CD4-positive, alpha-beta T cell treated with Interleukin-17A for 4 hours (primary cell): ENCODE measurements around the gene HS1BP3.

Experiments
- DNase-seq: peaks from one replicate; pipeline ENCODE4 v3.0.0-alpha.2; 2020; ENCODE audit warnings: mixed read lengths

Gene HS1BP3

DNA sequence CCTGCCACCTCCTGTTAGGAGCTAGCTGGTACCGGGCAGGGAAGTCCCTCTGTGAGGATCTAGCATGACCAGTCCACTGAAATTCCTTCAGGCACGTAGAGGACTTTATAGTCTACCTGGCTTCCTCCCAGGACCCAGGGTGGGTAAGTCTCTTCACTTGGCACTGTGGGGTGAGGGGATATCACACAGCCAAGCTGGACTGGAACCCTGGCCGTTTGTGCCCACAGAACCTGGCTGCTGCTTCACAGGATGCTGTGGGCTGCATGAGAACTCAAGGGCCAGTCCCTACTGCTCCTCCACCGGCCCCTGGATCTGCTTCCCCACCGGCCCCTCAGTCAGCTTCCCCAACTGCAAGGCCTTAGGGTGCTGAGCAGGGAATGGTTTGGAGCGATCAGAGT is 35.8 kb downstream of the HS1BP3 start:
- no peak for DNase-seq

DNA sequence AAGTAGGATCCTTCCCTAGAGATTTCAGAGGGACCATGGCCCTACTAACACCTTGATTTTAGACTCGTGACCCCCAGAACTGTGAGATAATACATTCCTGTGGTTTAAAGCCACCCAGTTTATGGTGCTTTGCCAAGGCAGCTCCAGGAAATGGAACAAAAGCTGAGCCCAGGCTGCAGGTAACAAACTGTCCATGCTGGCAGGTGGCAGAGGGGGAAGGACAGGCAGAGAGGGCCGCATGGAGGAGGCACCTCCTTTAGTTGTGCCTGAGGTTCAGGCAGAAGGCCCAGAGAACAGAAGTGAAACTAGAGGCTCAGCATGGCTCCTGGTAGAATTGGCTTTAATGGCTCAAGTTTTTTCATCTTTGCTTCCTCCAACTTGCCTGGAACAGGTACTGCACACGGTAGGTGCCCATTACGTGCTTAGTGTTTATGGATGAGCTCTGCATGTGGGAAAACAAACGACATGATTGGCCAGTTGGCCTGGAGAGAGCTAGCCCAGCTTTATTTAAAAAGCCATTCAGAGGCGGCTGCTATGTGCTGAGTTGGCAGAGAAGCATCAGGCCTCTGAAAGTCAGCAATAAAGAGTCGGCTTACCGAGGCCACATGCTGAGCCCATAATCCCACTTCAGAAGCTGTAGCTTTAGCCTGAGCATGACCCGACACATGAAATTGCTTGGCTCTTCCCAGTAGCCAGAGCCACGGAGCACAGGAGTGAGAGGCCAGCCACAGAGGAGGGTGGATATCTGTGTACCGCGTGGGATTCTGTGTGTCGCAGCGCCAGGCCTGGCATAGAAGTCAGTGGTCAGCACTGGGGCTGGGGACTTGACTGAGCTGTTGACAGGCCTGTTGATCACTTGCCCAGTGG is 36.5 kb downstream of the HS1BP3 start:
- DNase-seq = no peak

DNA sequence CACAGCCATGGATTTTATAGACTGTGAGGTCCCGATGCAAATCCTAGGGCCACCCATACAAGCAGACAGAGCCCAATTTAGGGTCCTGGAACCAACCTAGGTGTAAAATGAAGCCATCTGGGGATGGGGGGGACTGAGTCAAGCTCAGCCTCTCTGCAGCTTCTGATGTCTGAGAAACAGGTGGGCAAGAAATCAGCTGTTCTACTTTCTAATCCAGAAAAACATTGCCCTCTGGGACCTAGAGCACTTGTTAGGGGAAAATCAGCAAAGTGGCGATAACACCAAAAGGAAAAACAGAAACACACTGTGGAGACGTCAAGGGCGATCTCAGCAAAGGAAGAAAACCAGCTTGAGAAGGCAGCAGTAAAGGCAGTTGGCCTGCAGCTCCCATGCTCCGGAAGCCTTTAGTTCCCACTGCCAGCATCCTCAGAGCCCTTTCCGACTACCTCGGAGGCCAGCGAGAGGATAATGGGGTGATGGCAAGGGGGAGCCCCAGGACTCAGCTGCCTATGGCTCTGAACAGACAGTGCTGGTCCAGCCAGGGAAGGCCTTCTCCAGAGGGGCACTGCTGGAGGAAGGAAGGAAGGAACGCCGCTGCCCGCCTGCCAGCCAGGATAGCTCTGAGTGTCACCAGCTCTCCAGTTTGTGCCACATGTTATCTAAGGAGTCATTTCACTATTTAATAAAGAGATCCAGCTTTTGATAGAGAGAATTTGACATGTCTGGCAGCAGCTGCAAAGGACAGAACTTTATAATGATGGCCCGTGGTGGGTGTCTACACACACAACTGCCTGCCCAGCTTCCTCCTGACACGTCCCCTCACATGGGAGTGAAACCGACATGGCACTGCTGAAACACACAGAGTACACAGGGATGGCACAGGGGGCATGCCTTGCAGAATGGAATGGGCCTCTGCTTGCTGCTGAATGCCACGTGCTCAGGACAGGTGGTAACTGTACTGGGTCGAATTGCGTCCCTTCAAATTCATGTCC is 37.7 kb downstream of the HS1BP3 start:
- DNase-seq = no peak

- DNase-seq = no peak
Observed at GRCh38 chr2:20611844-20612356, 39.0 kb downstream of the HS1BP3 start.

DNA sequence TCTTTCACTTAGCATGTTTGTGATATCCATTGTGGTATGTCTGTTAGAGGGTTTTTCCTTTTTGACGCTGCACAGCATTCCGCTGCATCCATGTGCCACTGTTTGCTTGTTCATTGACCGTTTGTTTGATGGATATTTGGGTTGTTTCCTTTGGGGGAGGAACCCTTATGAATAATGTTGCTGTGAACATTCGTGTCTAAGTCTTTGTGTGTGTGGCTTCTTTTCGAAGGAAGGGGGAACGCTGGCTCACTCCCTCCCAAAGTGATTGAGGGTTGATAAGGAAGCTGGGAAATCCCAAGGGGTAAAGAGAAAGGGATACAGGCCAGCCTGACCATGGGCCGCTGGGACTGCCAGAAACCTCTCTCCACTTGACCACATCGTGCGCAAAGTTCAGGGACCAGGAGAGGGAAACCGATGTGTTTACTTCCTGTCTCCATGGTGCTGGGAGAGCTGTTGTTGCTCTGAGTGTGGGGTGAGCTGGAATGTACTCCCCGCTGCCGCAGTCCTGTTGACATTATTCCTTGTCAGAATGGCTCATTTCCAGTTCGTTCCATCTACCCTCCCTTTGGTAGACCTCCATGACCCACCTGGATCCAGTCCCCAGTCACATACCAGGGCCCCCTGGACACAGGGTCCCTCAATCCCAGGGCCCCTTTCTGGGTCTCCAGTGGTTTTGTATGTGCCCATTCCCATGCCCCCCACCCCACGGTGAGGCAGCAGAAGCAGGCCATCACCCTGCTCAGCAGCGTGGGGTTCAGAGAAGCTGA is 39.6 kb downstream of the HS1BP3 start:
- DNase-seq = no peak

- no peak for DNase-seq
Observed at GRCh38 chr2:20609995-20610357, 40.9 kb downstream of the HS1BP3 start.

- no peak for DNase-seq
Observed at GRCh38 chr2:20609349-20609994, 41.4 kb downstream of the HS1BP3 start.

DNA sequence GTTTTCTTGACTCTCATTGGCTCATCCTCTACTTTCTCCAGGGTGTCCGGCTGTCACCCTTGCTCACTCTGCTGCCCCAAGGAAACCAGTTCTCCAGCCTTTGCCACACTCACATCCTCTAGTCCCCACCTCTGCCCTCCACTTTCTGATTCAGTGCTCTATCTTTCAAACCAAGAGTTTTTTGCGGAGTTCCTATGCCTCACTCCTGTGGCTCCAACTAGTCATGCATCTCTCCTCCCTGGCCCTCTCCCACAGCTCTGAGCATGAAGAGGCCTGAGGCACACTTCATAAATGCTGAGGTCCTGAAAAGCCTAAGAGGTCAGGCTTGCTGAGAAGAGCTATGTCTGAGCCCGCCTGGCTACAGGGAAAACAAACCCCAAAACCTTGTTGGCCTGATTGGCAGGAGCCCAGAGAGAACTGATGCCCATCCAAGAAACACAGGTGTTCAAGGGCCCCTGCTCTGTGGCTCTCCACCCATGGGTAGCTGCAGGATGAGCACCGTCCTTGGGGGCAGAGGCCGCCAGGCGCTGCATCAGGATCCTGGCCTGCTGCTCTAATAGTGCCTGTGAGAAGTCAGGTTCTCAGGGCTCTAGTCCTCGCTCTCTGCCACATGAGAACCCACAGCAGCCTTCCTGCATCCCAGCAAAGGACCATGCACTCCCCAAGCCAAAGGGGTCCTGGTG is 42.1 kb downstream of the HS1BP3 start:
- no peak for DNase-seq

GRCh38 chr2:20607446-20607845 is 43.5 kb downstream of the HS1BP3 start:
- no peak for DNase-seq

DNA sequence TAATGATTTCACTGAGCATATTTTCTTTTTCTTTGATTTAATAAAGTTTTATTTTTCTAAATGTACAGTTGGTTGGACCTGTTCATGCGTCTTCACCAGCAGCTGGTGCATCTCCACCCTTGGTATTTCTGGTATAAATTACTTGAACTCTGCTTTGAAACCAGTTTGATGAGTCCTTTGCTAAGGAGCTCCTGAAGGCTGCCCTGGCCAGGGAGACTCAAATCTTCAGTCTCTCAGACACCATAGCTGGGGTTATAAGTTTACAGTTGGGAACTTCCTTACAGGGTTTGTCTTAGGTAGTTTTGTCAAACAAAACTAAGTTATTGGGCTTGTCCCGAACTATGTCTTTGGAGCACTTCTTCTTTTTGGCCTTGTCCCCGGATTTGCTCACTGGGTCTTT is 44.7 kb downstream of the HS1BP3 start:
- no peak for DNase-seq

GRCh38 chr2:20604951-20605381 is 45.9 kb downstream of the HS1BP3 start:
- no peak for DNase-seq

- DNase-seq = no peak
Observed at GRCh38 chr2:20604401-20604911, 46.4 kb downstream of the HS1BP3 start.

GRCh38 chr2:20603791-20604190 is 47.1 kb downstream of the HS1BP3 start:
- DNase-seq = no peak

DNA sequence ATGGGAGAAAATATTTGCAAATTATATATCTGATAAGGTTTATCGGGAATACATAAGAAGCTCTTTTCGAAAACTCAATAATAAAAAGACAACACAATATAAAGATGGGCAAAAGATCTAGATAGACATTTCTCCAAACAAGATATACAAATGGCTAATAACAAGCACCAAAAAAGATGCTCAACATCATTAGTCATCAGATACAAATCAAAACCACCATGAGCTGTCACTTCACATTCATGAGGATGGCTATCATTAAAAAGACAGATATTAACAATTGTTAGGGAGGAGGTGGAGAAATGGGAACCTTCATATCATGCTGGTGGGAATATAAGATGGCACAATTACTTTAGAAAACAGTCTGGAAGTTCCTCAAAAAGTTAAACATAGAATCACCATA is 48.1 kb downstream of the HS1BP3 start:
- no peak for DNase-seq

DNA sequence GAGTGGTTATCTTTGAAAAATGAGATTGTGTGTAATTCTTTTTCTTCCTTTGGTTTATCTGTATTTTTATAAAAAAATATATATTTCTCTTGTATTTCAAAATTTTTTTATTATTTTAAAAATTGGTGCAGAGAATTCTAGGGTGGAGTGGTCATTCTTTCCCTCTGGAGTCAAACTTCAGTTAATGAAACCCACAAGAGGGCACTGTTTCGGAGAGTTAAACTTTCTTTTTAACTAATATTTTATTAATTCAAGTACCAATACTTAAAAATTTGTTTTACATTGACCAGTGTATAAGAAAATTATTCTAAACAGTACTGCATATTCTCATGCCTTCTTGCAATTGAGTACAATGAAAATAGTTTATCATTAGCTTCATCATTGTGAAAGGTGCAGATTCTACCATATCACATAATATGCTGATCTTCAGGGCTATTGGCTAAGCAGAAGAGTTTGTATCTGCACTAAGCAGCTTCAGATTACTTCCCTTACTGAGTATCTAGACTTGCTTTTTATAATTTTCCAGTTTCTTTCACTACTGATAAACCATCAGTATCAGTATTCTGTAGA is 50.1 kb downstream of the HS1BP3 start:
- no peak for DNase-seq

DNA sequence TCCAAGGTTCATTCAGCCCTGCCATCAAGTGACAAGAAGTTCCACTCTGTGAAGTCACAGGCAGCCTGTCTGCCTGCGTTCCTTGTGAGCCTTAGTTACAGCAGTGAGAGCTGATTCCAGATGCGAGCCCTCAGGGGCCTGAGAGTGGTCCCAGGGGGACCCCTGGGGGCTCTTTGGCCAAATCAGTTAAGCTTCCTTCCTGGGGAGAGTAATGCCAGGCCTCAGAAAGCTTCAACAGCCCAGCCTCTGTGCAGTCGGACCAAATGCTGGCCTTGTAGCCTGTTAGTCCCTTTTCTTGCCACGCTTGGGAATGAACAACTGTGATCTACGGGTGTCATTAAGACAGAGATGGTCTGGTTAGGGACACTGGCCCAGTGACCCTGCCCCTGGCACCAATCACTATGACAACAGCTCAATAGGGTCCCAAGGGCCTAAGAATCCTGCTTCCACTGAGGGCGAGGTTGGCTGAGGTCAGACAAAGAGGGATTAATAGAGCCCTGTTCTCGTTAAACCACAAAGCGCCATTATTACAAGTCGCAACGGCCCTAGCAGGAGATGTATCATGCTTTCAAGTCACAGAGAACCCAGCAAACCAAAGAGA is 50.9 kb downstream of the HS1BP3 start:
- no peak for DNase-seq

DNA sequence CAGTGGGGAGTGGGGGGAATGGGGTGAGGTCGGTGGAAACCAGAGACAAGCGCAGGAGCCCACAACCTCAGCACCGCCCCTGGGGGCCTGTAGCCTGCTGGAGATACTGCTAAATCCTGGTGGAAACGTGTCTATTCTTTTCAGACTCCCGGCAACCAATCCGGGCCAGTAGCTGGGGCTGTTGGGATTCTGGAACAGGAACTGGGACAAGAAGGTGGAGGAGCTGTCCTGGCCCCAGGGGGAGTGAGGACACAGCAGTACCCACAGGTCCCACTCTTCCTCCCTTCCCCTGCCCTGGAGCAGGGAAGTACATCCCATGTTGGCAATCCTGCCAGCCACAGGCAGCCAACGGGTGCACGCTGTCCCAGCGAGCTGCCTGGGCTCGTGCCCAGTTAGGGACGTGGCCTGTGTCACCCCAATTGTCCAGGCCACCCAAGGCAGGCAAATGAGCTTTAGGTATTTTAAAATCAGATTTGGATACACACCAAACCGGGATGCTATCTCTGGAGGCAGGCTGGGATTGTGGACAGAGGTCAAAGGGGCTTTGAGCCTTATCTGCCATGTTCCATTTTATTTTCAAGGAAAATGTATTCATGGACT is 51.8 kb downstream of the HS1BP3 start:
- no peak for DNase-seq

DNA sequence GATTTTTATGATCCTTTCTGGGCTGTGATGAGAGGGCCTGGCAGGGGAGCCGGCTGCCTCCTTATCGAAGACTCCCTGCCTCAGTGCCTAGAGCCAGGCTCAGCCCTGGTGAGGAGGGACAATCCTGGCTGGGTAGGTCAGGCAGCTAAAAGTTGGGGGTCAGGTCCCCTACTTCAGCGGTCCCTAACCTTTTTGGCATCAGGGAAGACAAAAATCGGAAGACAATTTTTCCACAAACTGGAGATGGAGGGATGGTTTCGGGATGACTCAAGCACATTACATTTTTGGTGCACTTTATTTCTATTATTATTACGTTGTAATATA is 53.1 kb downstream of the HS1BP3 start:
- DNase-seq = no peak

GRCh38 chr2:20596973-20597859 is 53.7 kb downstream of the HS1BP3 start:
- no peak for DNase-seq
